ENCODE measurements around the gene S100A5.
"Not testable (repeated sequence)": the region's sequence is repeated elsewhere in the genome, so short reads cannot be mapped to it uniquely, and the experiment has no call there.

S100A5 gene

DNA sequence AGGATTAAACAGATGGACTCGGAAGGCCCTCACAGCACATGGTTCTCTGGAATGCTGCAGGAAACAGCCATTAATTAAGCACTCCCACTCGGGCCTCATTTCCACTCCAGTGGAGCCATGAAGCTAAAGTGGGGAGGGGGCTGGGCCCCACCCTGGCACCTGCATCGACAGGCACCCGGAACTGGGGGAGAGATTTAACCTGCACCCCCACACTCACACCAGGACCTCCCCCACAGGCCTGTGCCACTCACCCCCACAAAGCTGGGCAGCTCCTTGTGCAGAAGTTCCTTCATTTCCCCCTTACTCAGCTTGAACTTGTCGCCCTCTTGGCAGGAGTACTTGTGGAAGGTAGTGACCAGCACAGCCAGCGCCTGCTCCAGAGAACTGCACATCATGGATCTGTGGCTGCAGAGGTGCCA is 22.8 kb upstream of the S100A5 start:
- Histone ChIP-seq H3K27ac (peak overlapping the region; percentile 94), H3K4me3 (ENCODE audit: low read depth, low read length) (no peak overlapping the region)

DNA sequence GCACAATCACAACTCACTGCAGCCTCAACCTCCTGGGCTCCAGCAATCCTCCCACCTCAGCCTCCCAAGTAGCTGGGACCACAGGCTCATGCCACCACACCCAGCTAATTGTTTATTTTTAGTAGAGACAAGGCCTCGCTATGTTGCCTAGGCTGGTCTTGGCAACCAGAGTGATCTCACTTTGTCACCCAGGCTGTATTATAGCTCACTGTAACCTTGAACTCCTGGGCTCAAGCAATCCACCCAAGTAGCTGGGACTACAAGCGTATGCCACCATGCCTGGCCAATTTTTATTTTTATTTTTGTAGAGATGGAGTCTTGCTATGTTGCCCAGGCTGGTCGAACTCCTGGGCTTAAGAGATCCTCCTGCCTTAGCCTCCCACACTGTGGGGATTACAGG is 21.3 kb upstream of the S100A5 start:
- not testable (repeated sequence) for H3K27me3 ChIP-seq (ENCODE audit: insufficient read depth, low read depth, severe bottlenecking); H3K27ac ChIP-seq; H3K4me3 ChIP-seq (ENCODE audit: low read depth, low read length); DNase-seq; H3K9me3 ChIP-seq (ENCODE audit: severe bottlenecking); H3K36me3 ChIP-seq

More for the DNA sequence above, 22.8 kb upstream of the S100A5 start:
- Histone ChIP-seq H3K36me3 (no peaks in the 10 kb centered on the region), H3K9me3 (ENCODE audit: severe bottlenecking) (no peaks in the 10 kb centered on the region), H3K27me3 (ENCODE audit: insufficient read depth, low read depth, severe bottlenecking) (no peaks in the 10 kb centered on the region)
- DNase-seq: peak; percentile 56
- no peak for TF ChIP-seq CTCF (IDR thresholded peaks at IDR 0.05; ENCODE audit: low read depth, low read length)

DNA sequence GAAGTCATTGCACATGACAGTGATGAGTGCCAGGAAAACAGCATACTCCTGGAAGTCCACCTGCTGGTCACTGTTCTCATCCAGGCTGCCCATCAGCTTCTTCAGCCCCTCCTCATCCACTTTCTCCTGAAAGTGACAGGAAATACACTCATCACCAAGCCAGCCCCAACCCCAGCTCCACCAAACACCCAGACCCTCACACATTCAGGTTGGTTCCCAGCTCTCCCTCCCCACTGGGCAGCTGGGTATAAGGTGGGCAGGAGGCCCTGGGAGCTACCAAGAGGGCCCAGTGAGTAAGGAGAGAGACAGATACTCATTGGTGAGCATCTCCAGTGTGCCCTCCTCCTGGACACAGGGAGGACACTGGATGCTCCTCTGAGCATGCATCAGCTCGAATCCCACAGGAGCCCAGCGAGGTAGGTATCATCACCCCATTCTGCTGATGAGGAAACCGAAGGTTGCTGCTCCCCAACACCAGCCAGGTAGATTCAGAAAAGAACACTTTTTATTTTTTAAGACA is 20.8 kb upstream of the S100A5 start:
- Histone ChIP-seq H3K36me3 (no peaks in the 10 kb centered on the region), H3K27ac (no peak overlapping the region), H3K27me3 (ENCODE audit: insufficient read depth, low read depth, severe bottlenecking) (no peaks in the 10 kb centered on the region), H3K4me3 (ENCODE audit: low read depth, low read length) (no peak overlapping the region), H3K9me3 (ENCODE audit: severe bottlenecking) (no peaks in the 10 kb centered on the region)
- TF ChIP-seq CTCF (IDR thresholded peaks at IDR 0.05; ENCODE audit: low read depth, low read length): 0 out of 2 replicates have a peak, but pooled peaks have one; percentile 26
- no peak for DNase-seq

DNA sequence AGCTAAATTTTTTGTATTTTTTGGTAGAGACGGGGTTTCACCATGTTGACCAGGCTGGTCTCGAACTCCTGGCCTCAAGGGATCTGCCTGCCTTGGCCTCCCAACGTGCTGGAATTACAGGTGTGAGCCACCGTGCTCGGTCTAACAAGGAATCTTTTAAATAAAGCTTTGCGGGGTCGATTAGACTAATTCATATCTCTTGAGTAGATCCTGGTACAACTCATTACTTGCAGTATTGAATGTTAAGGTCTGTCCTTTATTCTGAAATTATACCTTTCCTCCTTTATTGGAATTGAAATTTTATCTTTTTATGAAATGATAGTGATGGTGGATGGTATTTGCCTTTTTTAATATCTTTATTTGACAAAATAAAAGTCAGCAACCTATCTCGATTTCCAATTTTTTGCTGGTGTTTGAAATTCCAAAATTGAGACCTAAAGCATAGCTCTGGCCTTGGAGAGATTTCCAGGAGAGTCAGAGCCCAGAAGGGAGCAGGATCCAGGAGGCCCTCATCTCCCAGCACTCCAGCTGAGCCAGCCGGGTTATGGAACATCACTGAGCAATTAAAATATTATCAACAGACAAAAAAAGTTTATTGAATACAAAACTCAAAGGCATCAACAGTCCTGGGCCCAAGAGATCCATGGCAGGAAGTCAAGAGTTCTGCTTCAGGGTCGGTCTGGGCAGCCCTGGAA is 20.2 kb upstream of the S100A5 start:
- H3K4me3 ChIP-seq (ENCODE audit: low read depth, low read length): no peak overlapping the region
- H3K27me3 ChIP-seq (ENCODE audit: insufficient read depth, low read depth, severe bottlenecking): no peaks in the 10 kb centered on the region
- no peaks in the 10 kb centered on the region for H3K36me3 ChIP-seq
- H3K9me3 ChIP-seq (ENCODE audit: severe bottlenecking): no peaks in the 10 kb centered on the region
- no peak for DNase-seq
- H3K27ac ChIP-seq: no peak overlapping the region
- no peak for TF ChIP-seq CTCF (IDR thresholded peaks at IDR 0.05; ENCODE audit: low read depth, low read length)

GRCh38 chr1:153560241-153560640 is 19.5 kb upstream of the S100A5 start:
- H3K9me3 ChIP-seq (ENCODE audit: severe bottlenecking): no peaks in the 10 kb centered on the region

GRCh38 chr1:153557877-153558276 is 17.1 kb upstream of the S100A5 start:
- no peak for TF ChIP-seq CTCF (IDR thresholded peaks at IDR 0.05; ENCODE audit: low read depth, low read length)

More at GRCh38 chr1:153560241-153560640, 19.5 kb upstream of the S100A5 start:
- Histone ChIP-seq H3K27me3 (ENCODE audit: insufficient read depth, low read depth, severe bottlenecking) (no peaks in the 10 kb centered on the region), H3K36me3 (no peaks in the 10 kb centered on the region), H3K27ac (no peak overlapping the region), H3K4me3 (ENCODE audit: low read depth, low read length) (no peak overlapping the region)
- TF ChIP-seq CTCF (IDR thresholded peaks at IDR 0.05; ENCODE audit: low read depth, low read length): no peak
- no peak for DNase-seq

More at GRCh38 chr1:153557877-153558276, 17.1 kb upstream of the S100A5 start:
- H3K36me3 ChIP-seq: no peaks in the 10 kb centered on the region
- H3K27me3 ChIP-seq (ENCODE audit: insufficient read depth, low read depth, severe bottlenecking): no peaks in the 10 kb centered on the region
- no peak for DNase-seq
- no peaks in the 10 kb centered on the region for H3K9me3 ChIP-seq (ENCODE audit: severe bottlenecking)
- no peak overlapping the region for H3K27ac ChIP-seq
- H3K4me3 ChIP-seq (ENCODE audit: low read depth, low read length): no peak overlapping the region
